Measurements from ENCODE around the gene HPS4.

DNA sequence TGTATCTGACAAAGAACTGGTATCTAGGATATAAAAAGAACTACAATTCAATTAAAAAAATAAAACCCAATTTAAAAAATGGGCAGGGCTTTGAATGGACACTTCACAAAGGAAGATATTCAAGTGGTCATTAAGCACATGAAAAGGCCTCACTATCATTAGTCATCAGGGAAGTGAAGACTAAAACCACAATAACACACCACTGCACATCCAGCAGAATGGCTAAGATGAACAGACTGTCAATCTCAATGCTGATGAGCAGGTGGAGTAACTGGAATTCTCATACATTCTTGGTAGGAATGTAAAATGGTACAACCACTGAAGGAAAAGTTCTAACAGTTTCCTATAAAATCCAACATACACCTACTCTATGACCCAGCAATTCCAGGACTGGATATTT lies 8.9 kb downstream of the HPS4 start:
- TF ChIP-seq, protein P1, sequence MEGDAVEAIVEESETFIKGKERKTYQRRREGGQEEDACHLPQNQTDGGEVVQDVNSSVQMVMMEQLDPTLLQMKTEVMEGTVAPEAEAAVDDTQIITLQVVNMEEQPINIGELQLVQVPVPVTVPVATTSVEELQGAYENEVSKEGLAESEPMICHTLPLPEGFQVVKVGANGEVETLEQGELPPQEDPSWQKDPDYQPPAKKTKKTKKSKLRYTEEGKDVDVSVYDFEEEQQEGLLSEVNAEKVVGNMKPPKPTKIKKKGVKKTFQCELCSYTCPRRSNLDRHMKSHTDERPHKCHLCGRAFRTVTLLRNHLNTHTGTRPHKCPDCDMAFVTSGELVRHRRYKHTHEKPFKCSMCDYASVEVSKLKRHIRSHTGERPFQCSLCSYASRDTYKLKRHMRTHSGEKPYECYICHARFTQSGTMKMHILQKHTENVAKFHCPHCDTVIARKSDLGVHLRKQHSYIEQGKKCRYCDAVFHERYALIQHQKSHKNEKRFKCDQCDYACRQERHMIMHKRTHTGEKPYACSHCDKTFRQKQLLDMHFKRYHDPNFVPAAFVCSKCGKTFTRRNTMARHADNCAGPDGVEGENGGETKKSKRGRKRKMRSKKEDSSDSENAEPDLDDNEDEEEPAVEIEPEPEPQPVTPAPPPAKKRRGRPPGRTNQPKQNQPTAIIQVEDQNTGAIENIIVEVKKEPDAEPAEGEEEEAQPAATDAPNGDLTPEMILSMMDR (IDR thresholded peaks at IDR 0.05): no peak
- no peak for TF ChIP-seq POLR2A (IDR thresholded peaks at IDR 0.05)
